Measurements from ENCODE around the gene PARP1.
"Not testable (repeated sequence)": the region's sequence is repeated elsewhere in the genome, so short reads cannot be mapped to it uniquely, and the experiment has no call there.

The PARP1 gene

GRCh38 chr1:226429858-226430715 is 22.2 kb upstream of the PARP1 start:
- no peak overlapping the region for H3K4me3 ChIP-seq (ENCODE audit: low read depth in 1 of 2, low read length in 1 of 2)
- no peaks in the 10 kb centered on the region for H3K4me1 ChIP-seq (ENCODE audit: control insufficient read depth in 1 of 2, insufficient read depth in 1 of 2, low read depth in 1 of 2, low read length in 1 of 2)
- no peak overlapping the region for H3K27ac ChIP-seq
- H3K27me3 ChIP-seq, result peaks cover 43% of the 10 kb centered on the region
- no peaks in the 10 kb centered on the region for H3K36me3 ChIP-seq
- no peak for TF ChIP-seq CTCF (IDR thresholded peaks at IDR 0.05)
- no peaks in the 10 kb centered on the region for H3K9me3 ChIP-seq

- no peak for TF ChIP-seq CTCF (IDR thresholded peaks at IDR 0.05)
Observed at GRCh38 chr1:226428791-226429461, 21.0 kb upstream of the PARP1 start.

GRCh38 chr1:226428348-226428747 is 20.5 kb upstream of the PARP1 start:
- Histone ChIP-seq H3K4me1 (ENCODE audit: control insufficient read depth in 1 of 2, insufficient read depth in 1 of 2, low read depth in 1 of 2, low read length in 1 of 2) (no peaks in the 10 kb centered on the region), H3K4me3 (ENCODE audit: low read depth in 1 of 2, low read length in 1 of 2) (no peak overlapping the region), H3K36me3 (no peaks in the 10 kb centered on the region), H3K9me3 (no peaks in the 10 kb centered on the region), H3K27ac (no peak overlapping the region), H3K27me3 (peaks cover 60% of the 10 kb centered on the region)
- TF ChIP-seq CTCF (IDR thresholded peaks at IDR 0.05), result no peak

More at GRCh38 chr1:226428791-226429461, 21.0 kb upstream of the PARP1 start:
- Histone ChIP-seq H3K36me3 (no peaks in the 10 kb centered on the region), H3K9me3 (no peaks in the 10 kb centered on the region), H3K27ac (no peak overlapping the region), H3K4me3 (ENCODE audit: low read depth in 1 of 2, low read length in 1 of 2) (no peak overlapping the region), H3K27me3 (peaks cover 54% of the 10 kb centered on the region), H3K4me1 (ENCODE audit: control insufficient read depth in 1 of 2, insufficient read depth in 1 of 2, low read depth in 1 of 2, low read length in 1 of 2) (no peaks in the 10 kb centered on the region)

DNA sequence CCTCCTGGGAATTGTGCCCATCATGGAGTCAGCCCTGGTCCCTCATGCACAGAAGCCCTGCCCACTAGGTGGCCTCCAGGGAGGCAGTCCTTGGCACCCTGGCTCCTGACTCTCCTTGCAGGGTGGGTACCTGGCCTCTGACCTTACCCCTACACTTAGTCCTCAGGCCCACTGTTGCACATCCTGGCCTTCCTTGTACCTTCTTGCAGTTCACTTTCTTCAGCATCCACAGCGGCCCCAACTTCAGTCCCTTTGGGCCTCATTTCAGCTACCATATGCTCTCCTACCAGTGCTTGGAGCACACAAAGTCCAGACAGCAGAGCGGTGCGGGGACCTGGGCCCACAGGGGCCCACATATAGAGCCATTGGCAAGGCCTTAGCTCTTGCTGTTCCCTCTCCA is 19.2 kb upstream of the PARP1 start:
- Histone ChIP-seq H3K27me3 (peaks cover 66% of the 10 kb centered on the region), H3K36me3 (no peaks in the 10 kb centered on the region), H3K4me1 (ENCODE audit: control insufficient read depth in 1 of 2, insufficient read depth in 1 of 2, low read depth in 1 of 2, low read length in 1 of 2) (peaks cover 0 to 8% of the 10 kb centered on the region in 2 experiments), H3K4me3 (ENCODE audit: low read depth in 1 of 2, low read length in 1 of 2) (no peak overlapping the region), H3K9me3 (no peaks in the 10 kb centered on the region), H3K27ac (no peak overlapping the region)
- TF ChIP-seq CTCF (IDR thresholded peaks at IDR 0.05), result no peak

DNA sequence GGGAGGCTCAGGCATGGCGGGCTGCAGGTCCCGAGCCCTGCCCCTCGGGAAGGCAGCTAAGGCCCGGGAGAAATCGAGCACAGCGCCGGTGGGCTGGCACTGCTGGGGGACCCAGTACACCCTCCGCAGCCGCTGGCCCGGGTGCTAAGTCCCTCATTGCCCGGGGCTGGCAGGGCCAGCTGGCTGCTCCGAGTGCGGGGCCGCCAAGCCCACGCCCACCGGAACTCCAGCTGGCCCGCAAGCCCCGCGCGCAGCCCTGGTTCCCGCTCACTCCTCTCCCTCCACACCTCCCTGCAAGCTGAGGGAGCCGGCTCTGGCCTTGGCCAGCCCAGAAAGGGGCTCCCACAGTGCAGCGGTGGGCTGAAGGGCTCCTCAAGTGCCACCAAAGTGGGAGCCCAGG is 18.5 kb upstream of the PARP1 start:
- not testable (repeated sequence) for H3K27ac ChIP-seq; H3K36me3 ChIP-seq; H3K4me1 ChIP-seq (ENCODE audit: control insufficient read depth in 1 of 2, insufficient read depth in 1 of 2, low read depth in 1 of 2, low read length in 1 of 2); H3K9me3 ChIP-seq; H3K4me3 ChIP-seq (ENCODE audit: low read depth in 1 of 2, low read length in 1 of 2)
- H3K27me3 ChIP-seq, result peaks cover 73% of the 10 kb centered on the region

DNA sequence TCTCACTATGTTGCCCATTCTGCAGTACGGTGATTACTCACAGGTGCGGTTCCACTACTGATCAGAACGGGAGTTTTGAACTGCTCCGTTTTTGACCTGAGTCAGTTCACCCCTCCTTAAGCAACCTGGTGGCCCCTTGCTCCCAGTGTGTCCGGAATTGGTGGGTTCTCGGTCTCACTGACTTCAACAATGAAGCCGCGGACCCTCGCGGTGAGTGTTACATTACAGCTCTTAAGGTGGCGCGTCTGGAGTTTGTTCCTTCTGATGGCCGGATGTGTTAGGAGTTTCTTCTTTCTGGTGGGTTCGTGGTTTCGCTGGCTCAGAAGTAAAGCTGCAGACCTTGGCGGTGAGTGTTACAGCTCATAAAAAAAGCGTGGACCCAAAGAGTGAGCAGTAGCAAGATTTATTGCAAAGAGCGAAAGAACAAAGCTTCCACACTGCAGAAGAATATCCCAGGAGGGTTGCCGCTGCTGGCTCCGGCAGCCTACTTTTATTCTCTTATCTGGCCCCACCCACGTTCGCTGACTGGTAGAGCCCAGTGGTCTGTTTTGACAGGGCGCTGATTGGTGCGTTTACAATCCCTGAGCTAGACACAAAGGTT is 17.6 kb upstream of the PARP1 start:
- Histone ChIP-seq H3K36me3 (no peaks in the 10 kb centered on the region), H3K4me3 (ENCODE audit: low read depth in 1 of 2, low read length in 1 of 2) (no peak overlapping the region), H3K27me3 (peaks cover 81% of the 10 kb centered on the region), H3K4me1 (ENCODE audit: control insufficient read depth in 1 of 2, insufficient read depth in 1 of 2, low read depth in 1 of 2, low read length in 1 of 2) (peaks cover 0 to 9% of the 10 kb centered on the region in 2 experiments), H3K27ac (no peak overlapping the region), H3K9me3 (no peaks in the 10 kb centered on the region)
- no peak for TF ChIP-seq CTCF (IDR thresholded peaks at IDR 0.05)

All from neutrophil (primary cell).